Stimulated activated CD8-positive, alpha-beta memory T cell treated with anti-CD3 and anti-CD28 coated beads, Interleukin-15, amount 100 ng/mL, for 1 hour (primary cell): ENCODE measurements around the gene FGGY.

ENCODE experiments used
- DNase-seq: peaks from one replicate; pipeline ENCODE4 v3.0.0-alpha.2; 2020; ENCODE audit warnings: low read depth

The FGGY gene

DNA sequence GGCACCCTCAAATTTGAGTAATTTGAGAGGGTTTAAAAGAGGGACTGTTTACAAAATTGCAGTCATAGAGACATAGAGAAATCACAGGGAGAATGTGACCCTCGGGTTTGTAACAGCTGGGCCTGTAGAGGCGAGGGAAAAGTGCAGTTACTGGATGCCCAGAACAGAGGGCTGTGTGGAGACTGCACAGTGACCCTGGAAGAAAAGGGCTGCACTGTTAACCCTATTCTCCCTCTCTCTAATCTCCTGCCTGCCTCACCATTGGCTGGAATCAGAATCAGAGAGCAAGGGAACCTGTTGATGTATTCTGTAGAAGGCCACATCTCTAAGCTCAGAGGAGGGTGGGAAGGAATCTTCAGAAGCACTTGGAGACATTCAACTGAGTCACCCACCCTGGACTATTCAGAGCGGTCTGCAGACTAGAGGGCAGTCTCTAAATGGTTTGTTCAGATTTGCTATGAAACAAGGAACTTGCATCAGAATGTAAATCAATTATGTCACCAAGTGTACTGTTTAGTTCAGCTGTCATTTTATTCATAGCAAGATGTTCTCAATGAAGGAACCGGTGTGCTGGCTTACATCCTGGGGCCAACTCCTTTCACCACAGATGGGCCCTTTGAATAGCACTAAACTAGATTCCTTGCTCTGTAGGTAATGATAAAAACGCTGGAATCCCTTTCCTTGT, 385.6 kb downstream of the FGGY start:
- no peak for DNase-seq

DNA sequence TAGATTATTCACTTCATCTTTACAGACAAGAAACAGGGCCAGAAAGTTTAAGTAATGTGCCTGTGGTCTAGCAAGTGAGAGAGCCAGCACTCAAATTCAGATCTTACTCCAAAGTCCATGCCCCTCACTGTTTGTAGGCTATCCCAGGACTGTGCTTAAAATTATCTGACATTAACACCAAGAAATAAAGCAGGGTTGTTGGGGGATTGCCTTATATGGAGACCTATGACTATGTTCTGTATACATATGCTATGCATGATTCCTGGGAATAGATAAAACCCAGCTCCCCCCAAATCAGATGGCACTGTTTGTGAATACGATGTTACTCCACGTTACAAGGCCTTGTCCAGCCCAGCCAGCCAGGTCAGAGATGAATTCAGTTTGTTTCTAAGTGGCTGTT, 386.3 kb downstream of the FGGY start:
- no peak for DNase-seq

DNA sequence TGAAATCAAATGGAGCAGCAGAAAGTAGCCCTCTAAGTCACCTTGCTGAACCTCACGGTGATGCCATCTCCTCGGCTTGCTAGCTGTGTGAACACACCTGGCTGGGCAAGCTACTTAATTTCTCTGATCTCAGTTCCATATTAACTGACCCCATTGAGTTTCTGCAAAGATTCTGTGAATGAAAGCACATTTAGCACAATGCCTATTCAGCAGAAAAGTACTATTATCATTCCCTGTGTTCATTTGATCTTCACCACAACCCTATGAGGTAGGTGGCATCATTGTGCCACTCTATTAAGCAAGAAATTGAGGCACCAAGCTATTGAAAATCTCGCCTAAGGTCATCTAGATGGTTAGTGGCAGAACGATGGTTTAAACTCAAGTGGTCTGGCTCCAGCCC, 387.8 kb downstream of the FGGY start:
- no peak for DNase-seq

DNA sequence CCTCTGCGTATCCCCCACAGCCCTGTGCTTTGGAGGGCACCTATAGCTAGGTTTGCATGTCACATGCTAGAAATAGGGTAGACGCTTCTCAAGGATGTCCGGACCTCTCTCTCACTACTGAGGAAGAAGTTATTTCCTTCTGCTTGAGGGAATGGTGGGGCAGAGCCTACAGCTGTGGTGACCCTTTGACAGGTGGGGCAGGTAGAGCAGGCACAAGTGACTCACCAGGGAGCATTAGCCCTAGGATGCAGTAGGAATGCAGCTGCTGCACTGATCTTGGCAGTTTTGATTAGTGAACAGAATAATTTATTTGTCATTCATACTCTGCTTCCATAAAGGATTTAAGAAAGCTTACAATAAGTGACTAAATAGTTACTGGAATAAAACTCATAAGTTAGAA, 388.2 kb downstream of the FGGY start:
- DNase-seq = no peak

- DNase-seq = no peak
Observed at GRCh38 chr1:59685666-59686065, 388.8 kb downstream of the FGGY start.

DNA sequence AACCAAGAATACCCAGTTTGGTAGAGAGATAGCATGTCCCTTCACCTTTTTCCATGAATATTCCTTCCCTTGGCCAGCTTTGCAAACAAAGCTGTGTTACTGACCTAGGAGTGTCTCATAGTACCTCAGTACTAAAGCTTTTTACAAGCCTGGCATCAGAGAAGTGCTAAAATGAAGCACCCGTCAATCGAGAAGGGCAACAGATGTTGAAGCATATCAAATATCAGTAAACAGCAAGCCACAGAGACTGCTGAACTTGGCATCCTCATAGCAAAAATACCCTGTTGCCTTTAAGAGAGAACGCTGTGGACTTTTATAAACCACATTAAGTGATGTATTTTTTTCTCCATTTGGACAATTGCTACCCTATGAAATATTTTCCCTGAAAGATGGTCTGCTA, 389.3 kb downstream of the FGGY start:
- no peak for DNase-seq

DNA sequence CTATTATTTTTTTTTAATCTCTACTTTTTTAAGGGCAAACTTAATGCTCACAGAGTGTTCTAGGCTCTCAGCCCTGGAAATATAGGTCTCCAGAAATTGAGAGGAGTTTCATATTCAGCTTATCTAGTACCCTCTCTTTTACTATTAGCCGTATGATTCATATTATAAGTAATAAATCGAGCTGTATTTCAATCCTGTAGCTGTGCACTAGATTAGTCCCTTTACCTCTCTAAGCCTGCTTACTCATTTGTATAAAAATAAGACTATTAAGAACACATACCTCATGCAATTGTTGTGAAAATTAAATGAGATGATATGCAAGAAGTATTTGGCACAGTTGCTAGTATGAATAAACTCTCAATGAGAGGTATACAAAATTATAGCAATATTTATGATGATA, 389.7 kb downstream of the FGGY start:
- DNase-seq = no peak

DNA sequence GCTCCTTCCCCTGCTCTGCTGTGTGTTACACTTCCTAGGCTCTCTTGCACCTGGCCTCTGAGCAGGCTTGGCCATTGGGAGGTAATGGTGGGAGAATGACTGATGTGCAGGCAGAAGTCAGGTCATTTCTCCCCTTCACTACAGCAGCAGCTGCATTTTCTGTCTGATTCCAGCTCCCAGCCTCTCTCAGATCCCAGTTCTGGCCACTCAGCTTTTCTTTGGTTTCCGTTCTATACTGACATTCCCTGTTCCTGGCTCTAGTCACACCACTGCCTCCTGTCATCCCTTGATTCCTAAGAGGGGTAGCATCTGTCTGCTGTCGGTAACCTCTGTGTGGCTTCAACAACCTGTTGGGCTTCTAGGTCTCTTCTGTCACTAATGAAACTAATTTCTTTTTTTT, 390.2 kb downstream of the FGGY start:
- DNase-seq = no peak

- no peak for DNase-seq
Observed at GRCh38 chr1:59688976-59689375, 392.1 kb downstream of the FGGY start.

- DNase-seq = no peak
Observed at GRCh38 chr1:59689730-59690129, 392.8 kb downstream of the FGGY start.

- no peak for DNase-seq
Observed at GRCh38 chr1:59690171-59690930, 393.5 kb downstream of the FGGY start.

GRCh38 chr1:59691261-59691660, 394.4 kb downstream of the FGGY start:
- DNase-seq = no peak

DNA sequence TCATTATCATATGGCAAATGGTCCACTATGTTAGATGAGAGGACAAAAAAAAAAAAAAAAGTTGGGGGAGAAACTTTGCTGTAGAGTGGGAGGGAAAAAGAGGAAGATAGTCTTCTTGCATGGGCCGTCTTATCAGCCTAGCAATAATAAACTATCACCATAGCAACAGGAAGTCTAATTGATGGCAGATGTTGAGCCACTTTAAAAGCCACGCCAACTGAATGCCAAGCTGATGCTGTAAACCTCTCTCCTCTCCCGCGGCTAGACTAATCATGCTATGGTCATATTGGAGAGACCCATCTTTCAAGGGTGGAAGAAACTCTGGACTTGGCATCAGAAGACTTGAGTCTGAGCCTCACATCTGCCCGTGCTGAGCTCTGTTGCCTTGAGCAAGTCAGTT, 395.7 kb downstream of the FGGY start:
- no peak for DNase-seq

GRCh38 chr1:59693406-59693805, 396.5 kb downstream of the FGGY start:
- no peak for DNase-seq

DNA sequence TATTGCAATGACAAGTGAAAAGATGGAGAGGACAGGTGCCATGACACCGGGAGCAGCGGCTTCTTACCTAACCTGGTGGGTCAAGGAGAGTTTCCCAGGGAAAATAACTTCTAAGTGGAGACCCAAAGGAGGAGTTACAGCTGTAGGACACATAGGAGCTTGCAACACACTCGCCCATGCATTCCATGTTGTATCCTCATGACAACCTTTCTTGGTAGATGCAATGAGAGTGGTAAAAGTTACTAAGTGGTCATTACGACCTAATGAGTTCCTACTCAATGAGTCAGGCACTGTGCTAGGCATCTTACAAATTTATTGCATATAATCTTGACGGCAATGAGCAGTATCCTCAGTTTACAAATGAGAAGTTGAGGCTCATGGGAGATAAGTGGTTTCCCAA, 398.4 kb downstream of the FGGY start:
- no peak for DNase-seq

DNA sequence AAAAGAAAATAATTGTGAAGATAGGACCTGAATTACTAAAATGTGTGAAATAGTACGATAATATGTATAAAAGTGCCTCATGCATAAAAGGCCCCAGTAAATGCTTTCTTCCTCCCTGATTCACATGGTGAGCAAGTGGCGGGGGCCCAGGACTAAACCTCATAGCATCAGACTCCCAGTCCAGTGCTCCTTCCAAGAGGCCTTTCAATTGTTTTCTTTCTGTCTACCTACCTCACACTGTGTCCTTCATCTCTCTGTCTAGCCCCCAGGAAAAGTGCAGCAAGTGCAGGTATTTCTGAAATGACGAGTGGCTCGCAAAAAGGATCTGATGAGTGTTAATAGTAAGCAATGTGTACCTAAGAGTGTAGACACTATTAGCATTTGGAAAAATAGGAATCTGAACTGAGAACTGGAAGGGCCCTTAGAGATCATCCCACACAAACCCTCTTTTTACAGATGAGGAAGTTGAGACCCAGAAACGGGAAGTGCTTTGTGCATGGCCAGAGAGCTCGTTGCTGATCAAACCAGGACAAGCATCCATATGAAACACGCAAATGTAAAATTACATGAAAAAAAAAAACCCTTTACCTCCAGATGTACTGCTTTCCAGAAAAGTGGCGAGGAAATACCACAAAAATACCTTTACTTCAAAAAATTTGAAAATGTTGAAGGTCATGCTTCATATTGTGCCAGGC, 399.7 kb downstream of the FGGY start:
- DNase-seq = no peak

DNA sequence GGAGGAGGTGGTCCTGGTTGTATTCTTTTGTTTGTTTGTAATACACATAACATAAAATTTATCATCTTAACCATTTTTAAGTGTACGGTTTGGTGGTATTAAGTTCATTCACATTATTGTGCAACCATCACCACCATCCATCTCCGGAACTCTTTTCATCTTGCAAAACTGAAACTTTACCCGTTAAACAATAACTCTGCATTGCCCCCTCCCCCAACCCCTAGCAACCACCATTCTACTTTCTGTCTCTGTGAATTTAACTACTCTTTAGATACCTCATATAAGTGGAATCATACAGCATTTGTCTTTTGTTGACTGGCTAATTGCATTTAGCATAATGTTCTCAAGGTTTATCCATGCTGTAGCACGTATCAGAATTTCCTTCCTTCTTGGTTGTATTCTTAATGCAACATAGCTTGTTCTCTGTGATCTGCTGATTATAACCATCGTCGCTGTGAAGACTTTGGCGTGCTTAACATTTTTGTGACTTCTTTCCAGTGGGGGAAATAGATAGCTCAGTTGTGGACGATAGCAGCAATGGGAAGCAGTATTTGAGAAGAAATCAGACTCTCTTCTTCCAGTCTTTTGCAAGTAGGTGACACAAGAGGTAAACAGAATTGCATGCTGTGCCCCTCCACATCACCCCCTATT, 400.4 kb downstream of the FGGY start:
- DNase-seq = no peak

GRCh38 chr1:59698386-59698785, 401.5 kb downstream of the FGGY start:
- DNase-seq = no peak

- DNase-seq = no peak
Observed at GRCh38 chr1:59699227-59699847, 402.4 kb downstream of the FGGY start.

DNA sequence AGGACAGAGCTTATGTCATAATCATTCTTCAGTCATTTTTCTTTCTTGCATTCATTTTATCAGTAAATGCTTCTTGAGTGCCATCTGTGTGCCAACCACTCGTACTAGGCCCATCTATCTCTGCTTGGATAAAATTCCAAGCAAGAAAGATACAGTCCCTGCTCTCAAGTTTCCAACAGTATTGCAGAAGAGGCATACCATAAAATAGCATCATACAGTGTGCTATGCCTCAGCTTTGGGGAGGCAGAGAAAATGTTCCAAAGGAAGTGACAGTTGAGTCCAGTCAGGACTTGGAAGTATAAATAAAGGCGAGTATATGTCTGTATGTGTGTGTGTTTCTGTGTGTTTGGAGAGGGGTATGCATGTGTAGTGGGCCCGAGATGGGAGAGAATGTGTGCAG, 404.5 kb downstream of the FGGY start:
- DNase-seq = no peak

DNA sequence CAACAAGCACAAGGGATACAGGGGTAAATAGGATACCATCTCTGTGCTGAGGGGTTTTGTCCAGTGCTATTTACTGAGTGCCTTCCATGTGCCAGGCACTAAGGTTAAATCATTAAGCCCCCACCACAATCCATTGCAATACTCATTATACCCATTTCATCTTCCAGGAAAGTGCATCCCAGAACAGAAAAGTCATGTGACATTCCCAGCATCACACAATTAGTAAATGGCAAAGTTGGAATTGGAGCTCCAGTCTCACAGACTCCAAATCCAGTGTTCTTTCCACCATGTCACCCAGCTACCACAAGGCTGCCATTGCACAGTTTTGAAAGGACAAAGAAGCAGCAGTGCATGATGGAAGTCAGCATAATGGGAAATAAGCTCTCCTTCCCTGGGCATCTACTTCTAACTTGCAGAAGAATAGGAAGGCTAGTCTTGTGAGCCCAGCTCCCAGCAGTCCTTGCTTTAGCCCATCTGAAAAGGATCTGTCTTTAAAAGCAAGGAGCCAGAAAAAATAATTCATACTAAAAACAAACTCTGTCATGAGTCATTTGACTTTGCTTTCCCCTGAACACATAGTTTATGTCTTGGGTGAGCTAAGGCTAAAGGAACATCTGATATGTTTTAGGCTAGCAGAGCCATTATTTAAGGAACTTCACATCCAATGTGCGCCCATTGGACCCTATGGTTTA, 406.5 kb downstream of the FGGY start:
- DNase-seq = no peak

DNA sequence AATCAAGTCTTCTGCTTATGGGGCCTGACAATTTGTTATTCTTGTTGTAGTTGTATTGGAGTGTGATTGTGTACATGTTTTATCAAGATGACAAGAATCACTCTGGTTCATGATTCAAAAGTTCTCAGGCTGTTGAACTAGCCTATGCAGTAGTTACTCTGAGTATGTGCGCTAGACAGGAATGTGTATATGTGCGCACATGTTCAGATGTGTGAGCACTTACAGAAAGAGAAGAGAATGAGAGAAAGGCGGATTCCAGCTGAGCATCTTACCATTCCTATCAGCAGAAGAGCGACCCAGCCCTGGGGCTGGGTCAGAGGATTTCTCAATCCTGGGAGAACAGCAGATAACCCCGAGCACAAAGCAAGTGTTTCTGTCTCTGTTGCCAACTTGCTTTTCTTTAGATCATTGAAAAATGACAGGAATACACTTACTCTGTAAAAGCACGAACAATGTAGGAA, 407.1 kb downstream of the FGGY start:
- no peak for DNase-seq
